Subcutaneous abdominal adipose tissue (tissue), 5 donors: Measurements from ENCODE around the gene LRRTM4.

Experiments
- H3K27ac ChIP-seq: one replicate; pipeline ENCODE4 v1.7.0; 2013; ENCODE audit warnings: low read depth, mild to moderate bottlenecking, inconsistent platforms, low read length, moderate library complexity
- H3K27me3 ChIP-seq, 5 donors: one replicate each; pipeline ENCODE4 v1.7.0; 2013; ENCODE audit warnings: low read length in 5 of 5, inconsistent platforms in 1 of 5; ENCODE audit not compliant: control insufficient read depth in 5 of 5, insufficient read depth in 4 of 5
- H3K36me3 ChIP-seq, 5 donors: one replicate each; pipeline ENCODE4 v1.7.0; 2013; ENCODE audit warnings: low read length in 5 of 5; ENCODE audit not compliant: control insufficient read depth in 5 of 5, insufficient read depth in 5 of 5
- H3K4me1 ChIP-seq, 5 donors: one replicate each; pipeline ENCODE4 v1.7.0; 2013; ENCODE audit warnings: low read length in 5 of 5, mild to moderate bottlenecking in 3 of 5, moderate library complexity in 1 of 5; ENCODE audit not compliant: control insufficient read depth in 5 of 5, insufficient read depth in 5 of 5
- H3K4me3 ChIP-seq, 5 donors: one replicate each; pipeline ENCODE4 v1.7.0; 2013; ENCODE audit warnings: low read length in 5 of 5, low read depth in 1 of 5
- H3K9ac ChIP-seq, 5 donors: one replicate each; pipeline ENCODE4 v1.7.0; 2013; ENCODE audit warnings: low read length in 5 of 5, mild to moderate bottlenecking in 4 of 5, moderate library complexity in 3 of 5
- H3K9me3 ChIP-seq, 5 donors: one replicate each; pipeline ENCODE4 v1.7.0; 2013; ENCODE audit warnings: low read length in 5 of 5; ENCODE audit not compliant: control insufficient read depth in 5 of 5
- donor health status: healthy.
- donor health status: healthy.
- donor health status: healthy.
- donor health status: healthy.
- donor health status: healthy.

The LRRTM4 gene

DNA sequence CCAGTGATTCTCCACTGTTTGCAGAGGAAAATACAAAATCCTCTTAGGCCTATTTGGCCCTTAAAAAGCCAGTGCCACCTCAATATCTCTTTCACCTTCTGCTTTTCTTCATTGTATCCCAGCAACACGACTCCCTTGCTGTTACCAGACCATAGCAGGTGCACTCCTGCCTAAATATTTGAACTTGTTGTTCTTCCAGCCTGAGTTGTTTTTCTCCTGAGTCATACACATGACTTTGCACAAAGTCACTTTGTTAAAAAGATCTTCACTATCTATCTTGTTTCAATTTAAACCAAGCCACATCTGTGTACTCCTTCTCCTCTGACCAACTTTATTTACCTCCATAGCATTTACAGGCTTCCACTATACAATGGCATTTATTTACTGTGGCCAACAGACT lies 103.6 kb downstream of the LRRTM4 start:
- Histone ChIP-seq H3K36me3 (no peaks in the 10 kb centered on the region), H3K4me1 (no peaks in the 10 kb centered on the region), H3K27ac (no peak overlapping the region), H3K27me3 (no peaks in the 10 kb centered on the region), H3K9me3 (peaks cover 0 to 2% (median 0%) of the 10 kb centered on the region in 5 donors), H3K4me3 (no peak overlapping the region), H3K9ac (no peak overlapping the region)

DNA sequence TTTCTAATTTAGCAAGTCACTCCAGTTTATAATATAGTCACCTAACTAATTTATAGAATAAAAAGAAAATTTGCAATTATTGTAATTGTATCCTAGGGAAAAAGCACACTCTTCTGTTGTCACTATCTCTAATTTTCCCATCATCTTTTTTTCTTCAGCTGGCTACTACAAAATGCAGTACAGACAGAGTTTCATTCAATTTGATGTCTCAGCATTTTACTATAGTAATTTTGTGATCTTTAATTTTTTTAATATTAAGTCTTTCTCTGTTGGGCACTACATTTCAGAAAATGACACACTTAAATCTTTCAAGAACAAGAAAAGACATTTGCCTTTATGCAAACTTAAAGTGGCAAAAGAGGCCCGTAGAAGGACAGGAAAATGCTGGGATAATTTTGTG lies 118.0 kb downstream of the LRRTM4 start:
- Histone ChIP-seq H3K27me3 (no peaks in the 10 kb centered on the region), H3K9me3 (no peaks in the 10 kb centered on the region), H3K4me1 (no peaks in the 10 kb centered on the region)

DNA sequence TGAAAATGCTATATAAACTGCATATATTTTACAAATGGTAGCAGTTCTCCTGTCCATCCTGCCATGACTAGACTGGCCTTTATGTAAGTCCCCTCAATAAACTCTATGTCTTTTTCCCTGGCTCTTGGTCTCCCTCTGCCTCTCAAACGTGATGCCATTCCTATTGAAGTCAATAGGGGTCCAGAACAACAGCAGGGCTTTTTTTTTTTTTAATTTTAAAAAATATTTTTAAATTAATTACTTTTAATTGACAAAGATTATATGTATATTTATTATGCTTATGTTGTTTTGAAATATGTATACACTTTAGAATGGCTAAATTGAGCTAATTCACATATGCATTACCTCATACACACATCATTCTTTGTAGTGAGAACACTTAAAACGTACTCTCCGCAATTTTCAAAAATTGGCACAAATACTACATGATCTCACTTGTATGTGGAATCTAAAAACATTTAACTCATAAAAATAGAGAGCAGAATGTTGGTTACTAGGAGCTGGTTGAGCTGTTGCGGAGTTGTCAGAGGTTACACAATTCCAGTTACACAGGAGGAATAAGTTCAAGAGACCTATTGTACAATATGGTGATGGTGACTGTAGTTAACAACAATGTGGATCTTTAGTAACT lies 123.1 kb downstream of the LRRTM4 start:
- Histone ChIP-seq H3K4me1 (no peaks in the 10 kb centered on the region), H3K9ac (no peak overlapping the region), H3K36me3 (no peaks in the 10 kb centered on the region), H3K9me3 (no peaks in the 10 kb centered on the region), H3K27me3 (no peaks in the 10 kb centered on the region), H3K27ac (no peak overlapping the region), H3K4me3 (no peak overlapping the region)

More for the DNA sequence above, 118.0 kb downstream of the LRRTM4 start:
- H3K36me3 ChIP-seq = no peaks in the 10 kb centered on the region
- no peak overlapping the region for H3K9ac ChIP-seq
- H3K4me3 ChIP-seq = no peak overlapping the region
- H3K27ac ChIP-seq = no peak overlapping the region

DNA sequence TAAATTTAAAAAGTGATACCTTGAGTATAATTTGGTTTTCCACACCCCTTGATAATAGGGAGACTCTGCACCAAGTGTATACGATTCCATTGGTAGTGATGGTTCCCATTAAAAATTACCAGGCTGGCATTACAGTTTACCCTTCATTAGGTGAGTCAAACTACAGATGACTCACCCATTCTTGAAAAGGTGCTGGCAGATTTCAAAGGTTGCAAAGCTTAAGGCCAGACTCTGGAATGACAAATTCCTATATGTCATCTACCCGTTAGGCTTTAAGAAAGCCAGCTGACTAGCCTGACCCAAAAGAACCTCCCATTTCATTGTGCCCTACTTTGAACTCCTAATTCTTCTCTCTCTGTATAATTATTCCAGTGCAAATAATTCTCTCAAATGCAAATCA lies 124.4 kb downstream of the LRRTM4 start:
- Histone ChIP-seq H3K4me3 (no peak overlapping the region), H3K27ac (no peak overlapping the region), H3K9ac (no peak overlapping the region), H3K9me3 (no peaks in the 10 kb centered on the region), H3K4me1 (no peaks in the 10 kb centered on the region), H3K27me3 (no peaks in the 10 kb centered on the region), H3K36me3 (no peaks in the 10 kb centered on the region)

DNA sequence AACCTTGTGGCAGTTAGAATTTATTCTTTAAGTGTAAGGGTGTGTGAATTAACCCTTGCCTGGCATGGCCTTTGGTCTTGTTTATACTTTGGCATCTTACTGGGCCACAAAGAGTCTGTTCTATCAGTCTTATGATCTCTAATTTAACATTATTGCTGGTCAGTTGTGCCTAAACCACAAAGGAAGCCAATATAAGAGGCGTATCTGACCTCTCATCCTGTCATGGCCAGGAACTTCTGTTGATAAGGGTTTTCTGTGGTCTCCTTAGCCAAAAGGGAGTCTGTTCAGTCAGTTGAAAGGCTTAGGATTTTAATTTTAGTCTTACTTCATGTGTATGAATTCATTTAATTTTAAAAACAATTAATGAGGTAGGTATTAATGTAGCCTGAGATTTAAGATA lies 127.2 kb downstream of the LRRTM4 start:
- Histone ChIP-seq H3K9me3 (no peaks in the 10 kb centered on the region), H3K36me3 (no peaks in the 10 kb centered on the region), H3K9ac (no peak overlapping the region), H3K27me3 (no peaks in the 10 kb centered on the region), H3K4me1 (no peaks in the 10 kb centered on the region), H3K4me3 (no peak overlapping the region), H3K27ac (no peak overlapping the region)

DNA sequence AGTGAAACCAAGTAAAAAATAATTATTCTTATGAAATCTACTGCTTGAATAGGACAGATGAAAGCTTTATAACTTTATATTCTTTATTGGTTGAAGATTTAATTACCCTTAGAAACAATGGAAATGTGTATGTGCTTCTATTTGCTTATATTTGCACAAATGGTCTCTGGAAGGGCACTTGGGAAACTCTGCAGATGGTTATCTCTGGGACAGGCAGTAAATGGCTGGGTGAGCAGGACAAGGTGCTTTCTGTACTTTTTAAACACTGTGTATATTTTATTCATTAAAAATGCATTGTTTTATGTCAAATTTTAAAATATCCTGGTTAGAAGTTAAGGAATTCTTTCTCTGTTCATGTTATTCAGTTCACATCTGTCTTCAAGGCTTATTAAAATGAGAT lies 131.1 kb downstream of the LRRTM4 start:
- no peaks in the 10 kb centered on the region for H3K27me3 ChIP-seq
- H3K36me3 ChIP-seq = no peaks in the 10 kb centered on the region
- no peak overlapping the region for H3K4me3 ChIP-seq
- H3K9ac ChIP-seq = no peak overlapping the region
- H3K4me1 ChIP-seq = no peaks in the 10 kb centered on the region
- H3K9me3 ChIP-seq = no peaks in the 10 kb centered on the region
- no peak overlapping the region for H3K27ac ChIP-seq

DNA sequence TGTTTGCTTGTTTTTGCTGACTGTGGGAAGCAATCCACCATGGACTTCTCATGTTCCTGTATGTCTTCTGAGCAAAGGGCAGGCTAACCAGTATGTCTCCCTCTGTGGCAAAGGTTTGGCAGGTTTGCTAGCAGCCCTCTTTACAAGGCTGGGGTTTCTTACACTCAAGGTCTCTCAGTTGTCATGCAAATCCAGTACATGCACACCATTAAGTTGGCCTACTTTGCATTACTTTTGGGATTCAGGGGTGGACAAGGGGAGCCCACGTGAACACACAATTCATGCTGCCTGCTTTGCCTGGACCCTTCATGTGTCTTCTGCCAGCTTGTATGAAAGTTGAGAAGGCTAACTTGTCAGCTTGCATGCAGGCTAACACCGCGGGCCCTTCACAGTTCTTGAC lies 134.9 kb downstream of the LRRTM4 start:
- no peaks in the 10 kb centered on the region for H3K9me3 ChIP-seq
- no peaks in the 10 kb centered on the region for H3K4me1 ChIP-seq
- H3K27me3 ChIP-seq = no peaks in the 10 kb centered on the region
- no peak overlapping the region for H3K4me3 ChIP-seq
- H3K9ac ChIP-seq = no peak overlapping the region
- no peaks in the 10 kb centered on the region for H3K36me3 ChIP-seq
- H3K27ac ChIP-seq = no peak overlapping the region

DNA sequence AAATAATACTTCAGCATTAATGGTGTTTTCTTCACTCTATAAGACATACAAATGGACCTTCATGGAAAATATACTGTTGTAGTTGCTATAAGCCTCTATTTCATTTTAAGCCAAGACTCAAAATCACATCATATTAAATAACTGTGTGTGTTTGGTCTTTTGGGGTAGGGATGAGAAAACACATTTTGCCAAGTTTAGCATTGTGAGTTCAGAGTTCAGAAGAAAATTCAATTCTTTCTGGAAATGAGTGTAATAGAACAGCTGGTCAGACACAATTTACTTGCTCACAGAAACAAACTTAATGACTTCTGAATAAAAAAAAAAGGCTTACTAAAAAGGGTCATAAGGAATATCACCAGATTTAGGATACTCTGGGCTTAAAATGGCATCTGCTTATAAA lies 149.5 kb downstream of the LRRTM4 start:
- no peaks in the 10 kb centered on the region for H3K36me3 ChIP-seq
- no peak overlapping the region for H3K27ac ChIP-seq
- no peaks in the 10 kb centered on the region for H3K9me3 ChIP-seq
- no peaks in the 10 kb centered on the region for H3K27me3 ChIP-seq
- no peaks in the 10 kb centered on the region for H3K4me1 ChIP-seq
- no peak overlapping the region for H3K9ac ChIP-seq
- no peak overlapping the region for H3K4me3 ChIP-seq

DNA sequence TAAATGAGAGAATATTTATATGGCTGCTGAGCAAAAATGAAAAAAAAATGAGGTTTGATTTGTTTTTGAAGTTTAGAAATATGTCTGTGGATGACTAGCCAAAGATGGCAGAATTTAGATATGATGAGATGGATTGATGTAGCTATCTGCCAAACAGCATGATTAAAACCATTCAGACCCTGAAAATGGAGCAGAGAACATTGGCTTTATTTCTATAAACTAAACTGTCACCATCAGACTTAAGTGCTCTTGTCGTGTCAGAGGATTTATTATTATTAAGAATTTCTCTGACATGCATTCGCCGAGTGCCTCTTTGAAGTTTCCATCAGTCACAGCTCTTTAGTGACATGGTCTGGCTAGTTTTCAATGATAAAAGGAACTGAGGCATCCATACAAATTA lies 151.7 kb downstream of the LRRTM4 start:
- Histone ChIP-seq H3K9me3 (no peaks in the 10 kb centered on the region), H3K36me3 (no peaks in the 10 kb centered on the region), H3K4me1 (no peaks in the 10 kb centered on the region), H3K27ac (no peak overlapping the region), H3K27me3 (no peaks in the 10 kb centered on the region), H3K4me3 (no peak overlapping the region), H3K9ac (no peak overlapping the region)

DNA sequence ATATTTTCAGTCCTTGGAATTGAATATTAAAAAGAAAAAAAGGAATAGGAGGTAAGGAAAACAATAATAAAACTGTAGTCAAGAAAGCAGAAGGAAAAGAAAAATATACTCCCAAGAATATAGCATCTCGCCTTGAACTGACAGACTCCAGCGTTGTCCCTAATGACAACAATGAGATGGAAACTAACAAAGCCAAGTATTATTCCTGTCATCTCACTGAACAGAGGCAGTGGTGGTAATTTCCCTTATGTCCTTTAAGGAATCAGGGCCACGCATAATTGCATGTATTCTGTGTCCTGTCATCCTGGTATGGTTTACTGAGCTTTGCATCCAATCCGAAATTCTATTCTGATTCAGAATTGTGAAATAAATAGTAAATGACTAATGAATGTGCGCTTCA lies 158.9 kb downstream of the LRRTM4 start:
- Histone ChIP-seq H3K36me3 (no peaks in the 10 kb centered on the region), H3K27ac (no peak overlapping the region)

DNA sequence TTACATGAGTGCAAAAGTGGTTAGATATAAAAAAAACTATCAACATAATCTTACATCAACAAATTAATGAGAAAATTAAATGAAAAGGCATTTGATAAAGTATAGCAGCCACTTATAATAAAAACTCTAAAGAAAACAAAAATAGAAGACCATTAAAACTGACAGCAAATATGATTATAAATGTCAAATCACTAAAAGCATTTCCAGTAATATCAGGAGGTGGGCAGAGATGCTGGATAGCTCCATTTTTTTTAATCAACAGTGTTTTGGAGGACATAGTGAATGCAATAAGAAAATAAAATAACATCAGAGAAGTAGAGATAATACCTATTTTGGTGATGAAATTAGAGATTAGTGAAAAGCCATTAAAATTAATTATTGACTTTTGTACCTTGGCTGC lies 173.4 kb downstream of the LRRTM4 start:
- H3K4me3 ChIP-seq = no peak overlapping the region
- H3K36me3 ChIP-seq = no peaks in the 10 kb centered on the region
- H3K9ac ChIP-seq = no peak overlapping the region
- no peaks in the 10 kb centered on the region for H3K27me3 ChIP-seq
- H3K9me3 ChIP-seq = peaks cover 0 to 3% (median 0%) of the 10 kb centered on the region in 5 donors
- no peak overlapping the region for H3K27ac ChIP-seq
- no peaks in the 10 kb centered on the region for H3K4me1 ChIP-seq

More for the DNA sequence above, 158.9 kb downstream of the LRRTM4 start:
- H3K27me3 ChIP-seq = no peaks in the 10 kb centered on the region
- no peak overlapping the region for H3K4me3 ChIP-seq
- no peaks in the 10 kb centered on the region for H3K4me1 ChIP-seq
- H3K9me3 ChIP-seq = no peaks in the 10 kb centered on the region
- no peak overlapping the region for H3K9ac ChIP-seq
